MM.1S (cell line): ENCODE measurements around the gene FBXL7.

Experiments used
- DNase-seq: peaks from one replicate; pipeline ENCODE4 v3.0.0-alpha.2; 2015
- H2AFZ ChIP-seq: fragments of 300-600 bp; sonication (generic); 2 replicates; pipeline ENCODE4 v1.6.0; 2016; ENCODE audit warnings: antibody characterized with exemption, low read length
- H3F3A ChIP-seq: fragments of 300-600 bp; sonication (generic); 2 replicates; pipeline ENCODE4 v1.6.1; 2016; ENCODE audit warnings: mild to moderate bottlenecking, antibody characterized with exemption, low read length, moderate library complexity, mixed read lengths; ENCODE audit not compliant: insufficient read depth
- H3K27ac ChIP-seq: fragments of 300-600 bp; sonication (generic); 2 replicates; pipeline ENCODE4 v1.5.1; 2016; ENCODE audit warnings: mild to moderate bottlenecking, low read length
- H3K27me3 ChIP-seq: fragments of 300-600 bp; sonication (generic); replicated peaks from 2 replicates; pipeline ENCODE4 v1.6.0; 2016; ENCODE audit warnings: low read length; ENCODE audit not compliant: insufficient read depth
- H3K36me3 ChIP-seq: fragments of 300-600 bp; sonication (generic); replicated peaks from 2 replicates; pipeline ENCODE4 v1.6.1; 2016; ENCODE audit warnings: mild to moderate bottlenecking, low read length, mixed read lengths; ENCODE audit not compliant: insufficient read depth
- H3K4me1 ChIP-seq: fragments of 300-600 bp; sonication (generic); 2 replicates; pipeline ENCODE4 v1.6.1; 2016; ENCODE audit warnings: low read length, mixed read lengths
- H3K4me2 ChIP-seq: fragments of 300-600 bp; sonication (generic); 2 replicates; pipeline ENCODE4 v1.6.0; 2016; ENCODE audit warnings: low read depth, low read length
- H3K4me3 ChIP-seq: fragments of 300-600 bp; sonication (generic); 2 replicates; pipeline ENCODE4 v1.5.1; 2016; ENCODE audit warnings: low read length, mixed read lengths
- H3K79me2 ChIP-seq: fragments of 300-600 bp; sonication (generic); 2 replicates; pipeline ENCODE4 v1.6.1; 2016; ENCODE audit warnings: mixed run types, low read length, mixed read lengths
- H3K9ac ChIP-seq: fragments of 300-600 bp; sonication (generic); 2 replicates; pipeline ENCODE4 v1.6.1; 2016; ENCODE audit warnings: low read length, mixed read lengths
- H3K9me2 ChIP-seq: fragments of 300-600 bp; sonication (generic); replicated peaks from 2 replicates; pipeline ENCODE4 v1.6.1; 2016; ENCODE audit warnings: mild to moderate bottlenecking, low read length, mixed read lengths; ENCODE audit not compliant: insufficient read depth
- H3K9me3 ChIP-seq: fragments of 300-600 bp; sonication (generic); replicated peaks from 2 replicates; pipeline ENCODE4 v1.6.1; 2016; ENCODE audit warnings: mild to moderate bottlenecking, low read length, mixed read lengths; ENCODE audit not compliant: insufficient read depth
- H4K20me1 ChIP-seq: fragments of 300-600 bp; sonication (generic); 2 replicates; pipeline ENCODE4 v1.6.1; 2016; ENCODE audit warnings: mild to moderate bottlenecking, low read length, moderate library complexity, mixed read lengths; ENCODE audit not compliant: insufficient read depth
- EZH2 ChIP-seq: fragments of 300-600 bp; sonication (generic); optimal IDR thresholded peaks from 2 replicates; pipeline ENCODE3; 2017; ENCODE audit warnings: low read depth, mild to moderate bottlenecking, antibody characterized with exemption, low read length, mixed read lengths
- EZH2phosphoT487 ChIP-seq: fragments of 300-600 bp; sonication (generic); IDR thresholded peaks from 2 replicates; pipeline ENCODE4 v1.6.1; 2018; ENCODE audit warnings: antibody characterized with exemption, low read length
- TF ChIP-seq, protein P1 (sequence below): fragments of 300-600 bp; sonication (generic); IDR thresholded peaks from 2 replicates; pipeline ENCODE4 v1.5.1; 2016; ENCODE audit warnings: antibody characterized with exemption, low read length, mixed read lengths

FBXL7 gene

DNA sequence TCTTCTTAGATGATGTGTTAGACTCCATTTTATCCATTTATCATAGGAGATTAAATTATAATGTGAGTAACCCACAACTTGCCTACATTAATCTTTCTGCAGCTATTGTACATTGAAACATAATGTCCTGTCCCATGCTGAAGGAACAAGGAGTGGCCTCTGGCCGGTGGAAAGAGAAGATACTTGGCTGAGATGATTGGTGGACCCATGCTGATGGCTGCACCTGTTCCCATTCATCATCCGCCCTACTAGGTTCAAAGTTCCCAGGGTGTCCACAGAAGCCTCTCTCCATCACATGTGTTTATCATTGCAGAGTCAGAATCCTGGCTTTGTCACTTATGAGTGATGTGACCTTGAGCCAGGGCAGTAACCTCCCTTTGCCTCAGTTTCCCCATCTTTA, 24.7 kb downstream of the FBXL7 start:
- TF ChIP-seq EZH2phosphoT487 (no peak), EZH2 (no peak)
- TF ChIP-seq, protein P1, sequence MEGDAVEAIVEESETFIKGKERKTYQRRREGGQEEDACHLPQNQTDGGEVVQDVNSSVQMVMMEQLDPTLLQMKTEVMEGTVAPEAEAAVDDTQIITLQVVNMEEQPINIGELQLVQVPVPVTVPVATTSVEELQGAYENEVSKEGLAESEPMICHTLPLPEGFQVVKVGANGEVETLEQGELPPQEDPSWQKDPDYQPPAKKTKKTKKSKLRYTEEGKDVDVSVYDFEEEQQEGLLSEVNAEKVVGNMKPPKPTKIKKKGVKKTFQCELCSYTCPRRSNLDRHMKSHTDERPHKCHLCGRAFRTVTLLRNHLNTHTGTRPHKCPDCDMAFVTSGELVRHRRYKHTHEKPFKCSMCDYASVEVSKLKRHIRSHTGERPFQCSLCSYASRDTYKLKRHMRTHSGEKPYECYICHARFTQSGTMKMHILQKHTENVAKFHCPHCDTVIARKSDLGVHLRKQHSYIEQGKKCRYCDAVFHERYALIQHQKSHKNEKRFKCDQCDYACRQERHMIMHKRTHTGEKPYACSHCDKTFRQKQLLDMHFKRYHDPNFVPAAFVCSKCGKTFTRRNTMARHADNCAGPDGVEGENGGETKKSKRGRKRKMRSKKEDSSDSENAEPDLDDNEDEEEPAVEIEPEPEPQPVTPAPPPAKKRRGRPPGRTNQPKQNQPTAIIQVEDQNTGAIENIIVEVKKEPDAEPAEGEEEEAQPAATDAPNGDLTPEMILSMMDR: no peak

DNA sequence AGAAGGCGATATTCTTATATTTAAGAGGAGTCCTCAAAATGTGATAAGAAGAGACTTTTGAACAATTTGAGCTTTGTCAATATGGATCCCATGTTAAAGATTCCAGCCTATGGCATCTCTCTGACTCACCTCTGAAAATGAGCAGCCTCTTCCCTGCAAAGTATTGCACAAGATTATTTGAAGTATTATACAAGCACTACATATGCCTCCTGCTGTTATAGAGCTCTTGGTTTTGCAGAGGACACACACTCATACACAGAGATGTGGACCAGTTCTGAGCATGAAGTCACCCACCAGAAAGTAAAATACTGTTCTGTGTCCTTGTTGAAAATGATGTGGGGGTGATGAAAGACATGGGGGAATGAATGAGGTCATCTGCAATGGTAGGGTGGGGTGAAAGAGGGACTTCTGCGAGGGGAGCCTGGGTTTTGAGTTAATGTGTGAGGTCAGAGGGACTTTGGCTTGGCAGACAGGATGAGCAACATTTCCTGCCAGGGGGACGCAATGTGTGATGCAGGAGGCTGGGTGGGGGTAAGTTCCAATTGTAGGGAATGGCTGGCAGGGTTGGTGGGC, 25.8 kb downstream of the FBXL7 start:
- DNase-seq: no peak

More for the DNA sequence above, 24.7 kb downstream of the FBXL7 start:
- no peaks in the 10 kb centered on the region for H3K9me2 ChIP-seq
- no peaks in the 10 kb centered on the region for H3K4me1 ChIP-seq
- no peak overlapping the region for H3K9ac ChIP-seq
- H3K27me3 ChIP-seq: no peaks in the 10 kb centered on the region
- H2AFZ ChIP-seq: no peak overlapping the region
- DNase-seq: no peak
- H3K4me2 ChIP-seq: no peak overlapping the region
- H4K20me1 ChIP-seq: no peaks in the 10 kb centered on the region
- no peaks in the 10 kb centered on the region for H3K9me3 ChIP-seq
- no peaks in the 10 kb centered on the region for H3F3A ChIP-seq
- no peak overlapping the region for H3K27ac ChIP-seq
- peaks cover 78% of the 10 kb centered on the region for H3K79me2 ChIP-seq
- H3K36me3 ChIP-seq: no peaks in the 10 kb centered on the region
- H3K4me3 ChIP-seq: no peak overlapping the region

DNA sequence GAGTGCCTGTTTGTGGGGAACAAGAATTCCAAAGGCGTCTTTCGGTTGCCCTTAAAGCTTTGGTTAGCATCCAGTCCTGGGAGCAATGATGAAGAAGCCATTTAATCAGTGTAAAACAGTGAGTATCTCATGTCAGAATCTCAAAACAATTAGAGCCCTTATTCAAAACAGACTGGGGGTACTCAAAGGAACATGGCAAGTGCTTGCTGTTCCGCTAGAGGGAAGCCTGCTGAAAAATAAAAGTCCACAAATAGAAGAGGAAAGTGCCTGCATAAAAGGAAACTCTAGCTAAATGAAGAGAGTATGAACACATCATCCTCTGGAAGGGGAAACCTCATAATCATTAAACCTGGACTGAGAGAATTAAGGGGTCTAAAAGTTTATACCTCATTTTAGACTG, 26.4 kb downstream of the FBXL7 start:
- H3K9me2 ChIP-seq: no peaks in the 10 kb centered on the region
- no peak for DNase-seq
- H3K36me3 ChIP-seq: no peaks in the 10 kb centered on the region
- H3K27me3 ChIP-seq: no peaks in the 10 kb centered on the region
- no peak overlapping the region for H3K4me3 ChIP-seq
- no peak overlapping the region for H3K4me2 ChIP-seq
- H2AFZ ChIP-seq: no peak overlapping the region
- no peaks in the 10 kb centered on the region for H3K9me3 ChIP-seq
- no peak overlapping the region for H3K9ac ChIP-seq
- no peaks in the 10 kb centered on the region for H3K4me1 ChIP-seq
- H4K20me1 ChIP-seq: no peaks in the 10 kb centered on the region
- TF ChIP-seq EZH2phosphoT487: no peak
- no peak for TF ChIP-seq EZH2
- TF ChIP-seq, protein P1: no peak
- H3K27ac ChIP-seq: no peak overlapping the region
- no peaks in the 10 kb centered on the region for H3F3A ChIP-seq
- peaks cover 76% of the 10 kb centered on the region for H3K79me2 ChIP-seq

More for the DNA sequence above, 25.8 kb downstream of the FBXL7 start:
- Histone ChIP-seq H3K27me3 (no peaks in the 10 kb centered on the region), H3K9me2 (no peaks in the 10 kb centered on the region), H3K79me2 (peaks cover 80% of the 10 kb centered on the region), H3F3A (no peaks in the 10 kb centered on the region), H3K9ac (no peak overlapping the region), H3K27ac (no peak overlapping the region), H3K36me3 (no peaks in the 10 kb centered on the region), H3K4me1 (no peaks in the 10 kb centered on the region), H3K9me3 (no peaks in the 10 kb centered on the region), H3K4me2 (no peak overlapping the region), H3K4me3 (no peak overlapping the region), H2AFZ (no peak overlapping the region), H4K20me1 (no peaks in the 10 kb centered on the region)
- TF ChIP-seq EZH2 (no peak), EZH2phosphoT487 (no peak)
- TF ChIP-seq, protein P1: no peak
